ENCODE data around the gene NCOA5. TPM values are rescaled to one million over a fixed set of nuclear protein-coding genes. Genes with fewer than 3 reads are reported as not detected.

NCOA5 gene
- total and polyA plus RNA-seq, 9 of the 15 experiments (the other 6 are each of a cell fraction or from before 2014, with no cell fraction given) = 3.9 to 22.8 (median 13.8) TPM

DNA sequence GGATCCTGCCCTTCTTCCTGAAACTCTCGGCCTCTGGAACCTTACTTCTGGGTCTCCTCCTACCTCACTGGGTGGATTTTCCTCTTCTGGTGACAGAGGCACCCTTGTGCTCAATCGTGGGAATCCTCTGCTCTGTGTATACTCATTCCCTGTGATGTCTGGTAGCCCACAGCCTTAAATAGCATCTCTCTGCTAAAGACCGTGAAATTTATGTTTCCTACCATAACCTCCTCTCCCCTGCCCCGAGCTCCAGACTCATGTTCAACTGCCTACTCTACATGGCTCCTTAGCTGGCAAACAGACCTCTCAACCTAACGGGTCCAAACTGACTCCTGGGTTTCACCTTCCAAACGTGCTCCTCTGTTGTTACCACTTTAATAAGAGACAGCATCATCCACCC, 71.2 kb downstream of the NCOA5 start (continued):
- TF ChIP-seq, protein P1, sequence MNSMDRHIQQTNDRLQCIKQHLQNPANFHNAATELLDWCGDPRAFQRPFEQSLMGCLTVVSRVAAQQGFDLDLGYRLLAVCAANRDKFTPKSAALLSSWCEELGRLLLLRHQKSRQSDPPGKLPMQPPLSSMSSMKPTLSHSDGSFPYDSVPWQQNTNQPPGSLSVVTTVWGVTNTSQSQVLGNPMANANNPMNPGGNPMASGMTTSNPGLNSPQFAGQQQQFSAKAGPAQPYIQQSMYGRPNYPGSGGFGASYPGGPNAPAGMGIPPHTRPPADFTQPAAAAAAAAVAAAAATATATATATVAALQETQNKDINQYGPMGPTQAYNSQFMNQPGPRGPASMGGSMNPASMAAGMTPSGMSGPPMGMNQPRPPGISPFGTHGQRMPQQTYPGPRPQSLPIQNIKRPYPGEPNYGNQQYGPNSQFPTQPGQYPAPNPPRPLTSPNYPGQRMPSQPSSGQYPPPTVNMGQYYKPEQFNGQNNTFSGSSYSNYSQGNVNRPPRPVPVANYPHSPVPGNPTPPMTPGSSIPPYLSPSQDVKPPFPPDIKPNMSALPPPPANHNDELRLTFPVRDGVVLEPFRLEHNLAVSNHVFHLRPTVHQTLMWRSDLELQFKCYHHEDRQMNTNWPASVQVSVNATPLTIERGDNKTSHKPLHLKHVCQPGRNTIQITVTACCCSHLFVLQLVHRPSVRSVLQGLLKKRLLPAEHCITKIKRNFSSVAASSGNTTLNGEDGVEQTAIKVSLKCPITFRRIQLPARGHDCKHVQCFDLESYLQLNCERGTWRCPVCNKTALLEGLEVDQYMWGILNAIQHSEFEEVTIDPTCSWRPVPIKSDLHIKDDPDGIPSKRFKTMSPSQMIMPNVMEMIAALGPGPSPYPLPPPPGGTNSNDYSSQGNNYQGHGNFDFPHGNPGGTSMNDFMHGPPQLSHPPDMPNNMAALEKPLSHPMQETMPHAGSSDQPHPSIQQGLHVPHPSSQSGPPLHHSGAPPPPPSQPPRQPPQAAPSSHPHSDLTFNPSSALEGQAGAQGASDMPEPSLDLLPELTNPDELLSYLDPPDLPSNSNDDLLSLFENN (IDR thresholded peaks at IDR 0.05; ENCODE audit: low read depth in 2 of 2, low read length in 2 of 2) = no peak
- no peak for TF ChIP-seq ATF1 (CRISPR knock-in tag; IDR thresholded peaks at IDR 0.05)
- TF ChIP-seq ATF1 (tag; IDR thresholded peaks at IDR 0.05) = no peak
- TF ChIP-seq PRDM10 (IDR thresholded peaks at IDR 0.05; ENCODE audit: partially characterized antibody) = no peak
- TF ChIP-seq BACH1 (tag; IDR thresholded peaks at IDR 0.05) = no peak
- TF ChIP-seq, protein P2, sequence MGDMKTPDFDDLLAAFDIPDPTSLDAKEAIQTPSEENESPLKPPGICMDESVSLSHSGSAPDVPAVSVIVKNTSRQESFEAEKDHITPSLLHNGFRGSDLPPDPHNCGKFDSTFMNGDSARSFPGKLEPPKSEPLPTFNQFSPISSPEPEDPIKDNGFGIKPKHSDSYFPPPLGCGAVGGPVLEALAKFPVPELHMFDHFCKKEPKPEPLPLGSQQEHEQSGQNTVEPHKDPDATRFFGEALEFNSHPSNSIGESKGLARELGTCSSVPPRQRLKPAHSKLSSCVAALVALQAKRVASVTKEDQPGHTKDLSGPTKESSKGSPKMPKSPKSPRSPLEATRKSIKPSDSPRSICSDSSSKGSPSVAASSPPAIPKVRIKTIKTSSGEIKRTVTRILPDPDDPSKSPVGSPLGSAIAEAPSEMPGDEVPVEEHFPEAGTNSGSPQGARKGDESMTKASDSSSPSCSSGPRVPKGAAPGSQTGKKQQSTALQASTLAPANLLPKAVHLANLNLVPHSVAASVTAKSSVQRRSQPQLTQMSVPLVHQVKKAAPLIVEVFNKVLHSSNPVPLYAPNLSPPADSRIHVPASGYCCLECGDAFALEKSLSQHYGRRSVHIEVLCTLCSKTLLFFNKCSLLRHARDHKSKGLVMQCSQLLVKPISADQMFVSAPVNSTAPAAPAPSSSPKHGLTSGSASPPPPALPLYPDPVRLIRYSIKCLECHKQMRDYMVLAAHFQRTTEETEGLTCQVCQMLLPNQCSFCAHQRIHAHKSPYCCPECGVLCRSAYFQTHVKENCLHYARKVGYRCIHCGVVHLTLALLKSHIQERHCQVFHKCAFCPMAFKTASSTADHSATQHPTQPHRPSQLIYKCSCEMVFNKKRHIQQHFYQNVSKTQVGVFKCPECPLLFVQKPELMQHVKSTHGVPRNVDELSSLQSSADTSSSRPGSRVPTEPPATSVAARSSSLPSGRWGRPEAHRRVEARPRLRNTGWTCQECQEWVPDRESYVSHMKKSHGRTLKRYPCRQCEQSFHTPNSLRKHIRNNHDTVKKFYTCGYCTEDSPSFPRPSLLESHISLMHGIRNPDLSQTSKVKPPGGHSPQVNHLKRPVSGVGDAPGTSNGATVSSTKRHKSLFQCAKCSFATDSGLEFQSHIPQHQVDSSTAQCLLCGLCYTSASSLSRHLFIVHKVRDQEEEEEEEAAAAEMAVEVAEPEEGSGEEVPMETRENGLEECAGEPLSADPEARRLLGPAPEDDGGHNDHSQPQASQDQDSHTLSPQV (IDR thresholded peaks at IDR 0.05) = no peak
- TF ChIP-seq SMARCB1 (IDR thresholded peaks at IDR 0.05; ENCODE audit: insufficient read length, low read depth) = no peak
- TF ChIP-seq DMBX1 (CRISPR knock-in tag; IDR thresholded peaks at IDR 0.05; ENCODE audit: borderline replicate concordance) = no peak
- TF ChIP-seq PTTG1 (tag; IDR thresholded peaks at IDR 0.05; ENCODE audit: low read depth) = no peak
